ENCODE data around the gene RHOG. TPM values are rescaled to one million over a fixed set of nuclear protein-coding genes. Genes with fewer than 3 reads are reported as not detected.
"Not testable (repeated sequence)": the region's sequence is repeated elsewhere in the genome, so short reads cannot be mapped to it uniquely, and the experiment has no call there.

Gene RHOG
- total RNA-seq, 6 experiments from 2014 or later: 57.8 to 72.3 (median 66.4) TPM

- Mint-ChIP-seq H3K36me3 (ENCODE audit: low read depth) (no peaks in the 10 kb centered on the region), H3K27me3 (ENCODE audit: insufficient read depth) (no peaks in the 10 kb centered on the region; the same call in 1 of the 2 replicates), H3K27ac (peak overlapping the region; percentile 85)
Observed at GRCh38 chr11:3866206-3866605, 25.4 kb upstream of the RHOG start.

GRCh38 chr11:3865388-3866193 lies 24.8 kb upstream of the RHOG start:
- Mint-ChIP-seq H3K27me3 (ENCODE audit: insufficient read depth) (no peaks in the 10 kb centered on the region; the same call in 1 of the 2 replicates), H3K4me1 (ENCODE audit: low read depth) (peaks cover 46% of the 10 kb centered on the region), H3K27ac (peak overlapping the region; percentile 85), H3K36me3 (ENCODE audit: low read depth) (no peaks in the 10 kb centered on the region), H3K9me3 (no peaks in the 10 kb centered on the region), H3K4me3 (peak overlapping the region; percentile 46)
- no peak for TF ChIP-seq CTCF (IDR thresholded peaks at IDR 0.05)
- DNase-seq: peak; percentile 54

More at GRCh38 chr11:3866206-3866605, 25.4 kb upstream of the RHOG start:
- Mint-ChIP-seq H3K9me3 (no peaks in the 10 kb centered on the region), H3K4me1 (ENCODE audit: low read depth) (peaks cover 43% of the 10 kb centered on the region), H3K4me3 (peak overlapping the region; percentile 46)
- TF ChIP-seq CTCF (IDR thresholded peaks at IDR 0.05): no peak
- no peak for DNase-seq

- DNase-seq: no peak
- Mint-ChIP-seq H3K4me1 (ENCODE audit: low read depth) (peaks cover 69% of the 10 kb centered on the region), H3K27me3 (ENCODE audit: insufficient read depth) (no peaks in the 10 kb centered on the region; the same call in 1 of the 2 replicates), H3K36me3 (ENCODE audit: low read depth) (0 out of 2 replicates have a peak, but pooled peaks cover 4% of the 10 kb centered on the region), H3K27ac (no peak overlapping the region), H3K9me3 (no peaks in the 10 kb centered on the region), H3K4me3 (no peak overlapping the region)
- no peak for TF ChIP-seq CTCF (IDR thresholded peaks at IDR 0.05)
Observed at GRCh38 chr11:3861683-3862082, 20.9 kb upstream of the RHOG start.

GRCh38 chr11:3860898-3861393 lies 20.2 kb upstream of the RHOG start:
- H3K4me1 Mint-ChIP-seq (ENCODE audit: low read depth): peaks cover 67% of the 10 kb centered on the region
- H3K9me3 Mint-ChIP-seq; H3K27ac Mint-ChIP-seq; H3K4me3 Mint-ChIP-seq; H3K27me3 Mint-ChIP-seq (ENCODE audit: insufficient read depth); DNase-seq; H3K36me3 Mint-ChIP-seq (ENCODE audit: low read depth): not testable (repeated sequence)

GRCh38 chr11:3860375-3860774 lies 19.6 kb upstream of the RHOG start:
- no peak for DNase-seq
- TF ChIP-seq CTCF (IDR thresholded peaks at IDR 0.05): no peak
- H3K4me3 Mint-ChIP-seq: no peak overlapping the region
- peaks cover 62% of the 10 kb centered on the region for H3K4me1 Mint-ChIP-seq (ENCODE audit: low read depth)
- H3K27me3 Mint-ChIP-seq (ENCODE audit: insufficient read depth): no peaks in the 10 kb centered on the region; the same call in 1 of the 2 replicates
- 0 out of 2 replicates have a peak, but pooled peaks cover 4% of the 10 kb centered on the region for H3K36me3 Mint-ChIP-seq (ENCODE audit: low read depth)
- H3K9me3 Mint-ChIP-seq: no peaks in the 10 kb centered on the region
- H3K27ac Mint-ChIP-seq: no peak overlapping the region

GRCh38 chr11:3859373-3859881 lies 18.7 kb upstream of the RHOG start:
- Mint-ChIP-seq H3K36me3 (ENCODE audit: low read depth) (0 out of 2 replicates have a peak, but pooled peaks cover 4% of the 10 kb centered on the region), H3K27ac (no peak overlapping the region), H3K4me3 (no peak overlapping the region; the same call in 1 of the 2 replicates), H3K27me3 (ENCODE audit: insufficient read depth) (no peaks in the 10 kb centered on the region; the same call in 1 of the 2 replicates), H3K4me1 (ENCODE audit: low read depth) (peaks cover 56% of the 10 kb centered on the region), H3K9me3 (no peaks in the 10 kb centered on the region)
- DNase-seq: no peak
- no peak for TF ChIP-seq CTCF (IDR thresholded peaks at IDR 0.05)

All from HFFc6 (cell line).